Measurements from ENCODE around the gene TACR1. TPM values are rescaled to one million over a fixed set of nuclear protein-coding genes. Genes with fewer than 3 reads are reported as not detected.

The TACR1 gene
- total RNA-seq, 1 donor from 2014 or later: not detected

- TF ChIP-seq, protein P1, sequence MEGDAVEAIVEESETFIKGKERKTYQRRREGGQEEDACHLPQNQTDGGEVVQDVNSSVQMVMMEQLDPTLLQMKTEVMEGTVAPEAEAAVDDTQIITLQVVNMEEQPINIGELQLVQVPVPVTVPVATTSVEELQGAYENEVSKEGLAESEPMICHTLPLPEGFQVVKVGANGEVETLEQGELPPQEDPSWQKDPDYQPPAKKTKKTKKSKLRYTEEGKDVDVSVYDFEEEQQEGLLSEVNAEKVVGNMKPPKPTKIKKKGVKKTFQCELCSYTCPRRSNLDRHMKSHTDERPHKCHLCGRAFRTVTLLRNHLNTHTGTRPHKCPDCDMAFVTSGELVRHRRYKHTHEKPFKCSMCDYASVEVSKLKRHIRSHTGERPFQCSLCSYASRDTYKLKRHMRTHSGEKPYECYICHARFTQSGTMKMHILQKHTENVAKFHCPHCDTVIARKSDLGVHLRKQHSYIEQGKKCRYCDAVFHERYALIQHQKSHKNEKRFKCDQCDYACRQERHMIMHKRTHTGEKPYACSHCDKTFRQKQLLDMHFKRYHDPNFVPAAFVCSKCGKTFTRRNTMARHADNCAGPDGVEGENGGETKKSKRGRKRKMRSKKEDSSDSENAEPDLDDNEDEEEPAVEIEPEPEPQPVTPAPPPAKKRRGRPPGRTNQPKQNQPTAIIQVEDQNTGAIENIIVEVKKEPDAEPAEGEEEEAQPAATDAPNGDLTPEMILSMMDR (conservative IDR thresholded peaks at IDR 0.05; ENCODE audit: low read depth, low read length): no peak
- H3K4me3 ChIP-seq (ENCODE audit: low read depth, low read length): no peak overlapping the region
- DNase-seq (ENCODE audit: low read depth): no peak
These were observed 108.4 kb downstream of the TACR1 start for GRCh38 chr2:75090770-75091515.

DNA sequence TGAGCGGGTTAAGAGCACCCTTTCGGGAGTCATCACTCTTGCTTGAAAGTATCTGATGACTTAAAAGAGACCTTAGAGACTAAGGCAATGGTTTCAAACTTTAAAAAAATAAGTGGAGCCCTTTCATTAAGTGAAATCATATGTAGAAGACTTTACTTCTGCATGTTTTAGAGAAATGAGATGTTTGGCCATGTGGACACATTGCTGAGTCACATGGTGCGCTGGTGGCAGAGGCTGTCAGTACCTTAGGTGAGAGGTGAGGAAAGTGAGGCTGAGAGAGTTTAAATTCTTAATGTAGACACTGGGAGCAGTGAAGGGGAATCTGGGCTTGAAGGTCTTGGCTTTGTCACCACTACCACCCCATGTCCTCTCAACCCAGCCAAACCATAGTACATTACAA is 109.8 kb downstream of the TACR1 start:
- TF ChIP-seq, protein P1 (conservative IDR thresholded peaks at IDR 0.05; ENCODE audit: low read depth, low read length): no peak
- H3K4me3 ChIP-seq (ENCODE audit: low read depth, low read length): no peak overlapping the region
- no peak for DNase-seq (ENCODE audit: low read depth)

GRCh38 chr2:75088791-75089190 is 110.5 kb downstream of the TACR1 start:
- no peak overlapping the region for H3K4me3 ChIP-seq (ENCODE audit: low read depth, low read length)
- no peak for DNase-seq (ENCODE audit: low read depth)
- TF ChIP-seq, protein P1 (conservative IDR thresholded peaks at IDR 0.05; ENCODE audit: low read depth, low read length): no peak

GRCh38 chr2:75087736-75088135 is 111.6 kb downstream of the TACR1 start:
- DNase-seq (ENCODE audit: low read depth): no peak
- TF ChIP-seq, protein P1 (conservative IDR thresholded peaks at IDR 0.05; ENCODE audit: low read depth, low read length): no peak
- no peak overlapping the region for H3K4me3 ChIP-seq (ENCODE audit: low read depth, low read length)

DNA sequence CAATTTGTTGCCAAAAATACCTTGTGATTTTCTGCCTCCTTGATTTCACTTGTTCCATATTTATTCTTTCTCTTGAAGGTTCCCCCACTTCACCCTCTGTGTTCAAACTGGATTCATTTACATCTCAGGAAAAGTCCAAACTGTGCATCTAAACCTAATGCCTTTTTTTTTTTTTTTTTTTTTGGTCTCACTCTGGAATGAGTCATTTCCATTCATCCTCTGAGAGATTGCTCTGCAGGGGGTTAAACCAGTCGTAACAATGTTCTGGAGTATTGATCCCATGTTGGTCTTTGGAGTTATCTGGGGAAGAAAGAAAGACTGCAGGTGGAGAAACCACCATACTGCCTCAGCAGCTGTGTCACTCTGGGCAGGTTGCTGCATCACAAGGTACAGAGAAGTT is 119.7 kb downstream of the TACR1 start:
- H3K4me3 ChIP-seq (ENCODE audit: low read depth, low read length): no peak overlapping the region
- DNase-seq (ENCODE audit: low read depth): no peak
- TF ChIP-seq, protein P1 (conservative IDR thresholded peaks at IDR 0.05; ENCODE audit: low read depth, low read length): no peak

DNA sequence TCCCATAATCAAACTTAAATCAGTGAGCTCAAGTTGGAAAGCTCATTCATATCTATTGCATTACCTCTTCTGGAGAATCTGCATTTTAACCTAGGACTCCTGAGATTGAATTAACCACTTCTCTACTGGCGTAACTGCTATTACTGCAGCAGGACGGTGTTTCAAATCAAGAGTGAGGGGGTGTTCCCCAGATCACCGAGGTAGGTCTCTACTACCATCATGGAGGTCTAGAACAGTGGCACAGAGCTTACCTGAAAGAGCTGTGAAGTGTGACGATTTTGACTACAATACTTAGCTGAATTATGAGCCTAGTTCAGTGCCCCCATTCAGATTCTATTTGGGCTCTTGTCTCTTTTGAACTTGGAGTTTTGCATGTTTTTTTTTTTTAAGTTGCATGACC is 121.4 kb downstream of the TACR1 start:
- TF ChIP-seq, protein P1 (conservative IDR thresholded peaks at IDR 0.05; ENCODE audit: low read depth, low read length): no peak
- no peak for DNase-seq (ENCODE audit: low read depth)
- H3K4me3 ChIP-seq (ENCODE audit: low read depth, low read length): no peak overlapping the region

DNA sequence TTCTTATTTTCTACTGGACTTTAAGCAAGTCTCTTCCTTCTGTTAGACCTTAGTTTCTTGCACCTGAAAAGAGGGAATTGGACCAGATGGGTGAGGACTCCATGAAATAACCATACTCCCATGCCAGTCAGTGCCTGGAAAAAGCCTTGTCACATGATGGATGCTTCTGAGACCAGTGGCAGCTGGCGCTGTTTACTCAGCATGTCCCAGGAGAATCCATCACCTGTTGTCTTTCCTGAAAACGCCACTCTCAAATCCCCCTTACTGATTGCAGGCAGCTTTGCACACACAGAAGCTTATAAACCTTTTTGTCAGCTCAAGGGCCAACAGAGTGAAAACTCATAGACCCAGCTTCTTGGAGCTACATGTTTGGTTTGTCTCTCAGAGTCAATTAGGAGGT is 123.2 kb downstream of the TACR1 start:
- DNase-seq (ENCODE audit: low read depth): no peak
- H3K4me3 ChIP-seq (ENCODE audit: low read depth, low read length): no peak overlapping the region
- TF ChIP-seq, protein P1 (conservative IDR thresholded peaks at IDR 0.05; ENCODE audit: low read depth, low read length): no peak
